Upper lobe of right lung (tissue), 1 donor: ENCODE results near the gene SHISA3. TPM values are rescaled to one million over a fixed set of nuclear protein-coding genes. Genes with fewer than 3 reads are reported as not detected.
A peak's percentile ranks its signal among the peaks of the same experiment; 100 is the strongest.
"Not testable (repeated sequence)": the region's sequence is repeated elsewhere in the genome, so short reads cannot be mapped to it uniquely, and the experiment has no call there.

Experiments
- ATAC-seq: fragments of 200-7000 bp; cut with Tn5 transposase; one replicate; pipeline ENCODE4 v1.9.1; 2020; ENCODE audit warnings: mild to moderate bottlenecking, moderate library complexity
- DNase-seq: peaks from one replicate; pipeline ENCODE4 v3.0.0-alpha.2; 2020
- H3K27ac ChIP-seq: fragments of 200-600 bp; one replicate; pipeline ENCODE4 v1.8.0; 2022
- H3K27me3 ChIP-seq: fragments of 200-600 bp; one replicate; pipeline ENCODE4 v1.8.0; 2022; ENCODE audit warnings: mild to moderate bottlenecking
- H3K36me3 ChIP-seq: fragments of 200-600 bp; one replicate; pipeline ENCODE4 v1.8.0; 2022
- H3K4me1 ChIP-seq: fragments of 200-600 bp; one replicate; pipeline ENCODE4 v1.8.0; 2022
- H3K4me3 ChIP-seq: fragments of 200-600 bp; one replicate; pipeline ENCODE4 v1.8.0; 2022; ENCODE audit warnings: mild to moderate bottlenecking
- H3K9me3 ChIP-seq: fragments of 200-600 bp; one replicate; pipeline ENCODE4 v1.8.0; 2022
- CTCF ChIP-seq: fragments of 200-600 bp; IDR thresholded peaks from one replicate; pipeline ENCODE4 v1.8.0; 2022; ENCODE audit warnings: antibody characterized with exemption
- intact Hi-C: fragments of 100-400 bp; cut with DNase I; formaldehyde crosslinking; loops from one replicate; pipeline ENCODE4 v1.11.0; 2022
- total RNA-seq: library from RNA; stranded (reverse); fragmentation: NEBNext Ultra II Directional; extraction: Animal tissue kit (Norgen Biotek cat#: 25700); gene quantifications from one replicate; pipeline ENCODE4 v1.2.1, GENCODE V29; 2021
- donor health status: DM: no; HTN: yes; CAD: no; lungs with severe emphysema.

Gene SHISA3
- total RNA-seq, 1 donor from 2014 or later: 5.8 TPM

- TF ChIP-seq CTCF: no peak
- H3K4me1 ChIP-seq: no peaks in the 10 kb centered on the region
- H3K27me3 ChIP-seq: no peaks in the 10 kb centered on the region
- no peaks in the 10 kb centered on the region for H3K36me3 ChIP-seq
- no peaks in the 10 kb centered on the region for H3K9me3 ChIP-seq
- no peak overlapping the region for H3K4me3 ChIP-seq
- DNase-seq (no peak), ATAC-seq (no peak)
- intact Hi-C loops: no loop called here
- H3K27ac ChIP-seq: no peak overlapping the region
Measured at GRCh38 chr4:42364266-42365053, 32.8 kb upstream of the SHISA3 start.

- Histone ChIP-seq H3K9me3 (no peaks in the 10 kb centered on the region), H3K4me1 (no peaks in the 10 kb centered on the region), H3K27me3 (no peaks in the 10 kb centered on the region), H3K4me3 (no peak overlapping the region), H3K36me3 (no peaks in the 10 kb centered on the region), H3K27ac (no peak overlapping the region)
- TF ChIP-seq CTCF: no peak
- ATAC-seq (no peak), DNase-seq (no peak)
- intact Hi-C loops: no loop called here
Measured at GRCh38 chr4:42366959-42367358, 30.3 kb upstream of the SHISA3 start.

GRCh38 chr4:42369489-42369888 lies 27.8 kb upstream of the SHISA3 start:
- intact Hi-C loops: no loop called here
- no peaks in the 10 kb centered on the region for H3K4me1 ChIP-seq
- no peak overlapping the region for H3K4me3 ChIP-seq
- H3K27ac ChIP-seq: no peak overlapping the region
- TF ChIP-seq CTCF: no peak
- ATAC-seq (no peak), DNase-seq (no peak)
- H3K36me3 ChIP-seq: no peaks in the 10 kb centered on the region
- no peaks in the 10 kb centered on the region for H3K9me3 ChIP-seq
- no peaks in the 10 kb centered on the region for H3K27me3 ChIP-seq

GRCh38 chr4:42371305-42372252 lies 25.7 kb upstream of the SHISA3 start:
- no peaks in the 10 kb centered on the region for H3K4me1 ChIP-seq
- no peaks in the 10 kb centered on the region for H3K27me3 ChIP-seq
- ATAC-seq: peak; percentile 41
- H3K27ac ChIP-seq: no peak overlapping the region
- no peak for DNase-seq
- no peaks in the 10 kb centered on the region for H3K9me3 ChIP-seq
- peak; percentile 60 for TF ChIP-seq CTCF
- H3K36me3 ChIP-seq: no peaks in the 10 kb centered on the region
- intact Hi-C loops: no loop called here
- H3K4me3 ChIP-seq: no peak overlapping the region

- H3K9me3 ChIP-seq, H3K27ac ChIP-seq, H3K4me1 ChIP-seq, H3K36me3 ChIP-seq, intact Hi-C loops, ATAC-seq, H3K27me3 ChIP-seq, H3K4me3 ChIP-seq, DNase-seq: not testable (repeated sequence)
Measured at GRCh38 chr4:42372303-42372702, 25.0 kb upstream of the SHISA3 start.

- Histone ChIP-seq H3K27ac (no peak overlapping the region), H3K9me3 (no peaks in the 10 kb centered on the region), H3K4me1 (no peaks in the 10 kb centered on the region), H3K27me3 (no peaks in the 10 kb centered on the region), H3K4me3 (no peak overlapping the region), H3K36me3 (no peaks in the 10 kb centered on the region)
- ATAC-seq (no peak), DNase-seq (no peak)
- intact Hi-C loops: no loop called here
- no peak for TF ChIP-seq CTCF
Measured at GRCh38 chr4:42377497-42377896, 19.8 kb upstream of the SHISA3 start.
